Ramos (cell line): ENCODE results near the gene BIRC5.
"Not testable (repeated sequence)": the region's sequence is repeated elsewhere in the genome, so short reads cannot be mapped to it uniquely, and the experiment has no call there.

Experiments
- in situ Hi-C: fragments of 300-500 bp; cut with MboI; formaldehyde crosslinking; loops from one replicate; pipeline ENCODE4 v1.14.3; 2022; ENCODE audit warnings: low sequenced_read_pairs; ENCODE audit not compliant: unreplicated experiment

The BIRC5 gene

DNA sequence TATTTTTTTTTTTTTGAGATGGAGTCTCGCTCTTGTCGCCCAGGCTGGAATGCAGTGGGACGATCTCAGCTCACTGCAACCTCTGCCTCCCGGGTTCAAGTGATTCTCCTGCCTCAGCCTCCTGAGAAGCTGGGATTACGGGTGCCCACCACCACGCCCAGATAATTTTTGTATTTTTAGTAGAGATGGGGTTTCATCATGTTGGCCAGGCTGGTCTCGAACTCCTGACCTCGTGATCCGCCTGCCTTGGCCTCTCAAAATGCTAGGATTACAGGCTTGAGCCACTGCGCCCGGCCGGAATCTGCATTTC, 39.5 kb downstream of the BIRC5 start:
- in situ Hi-C loops, result not testable (repeated sequence)

DNA sequence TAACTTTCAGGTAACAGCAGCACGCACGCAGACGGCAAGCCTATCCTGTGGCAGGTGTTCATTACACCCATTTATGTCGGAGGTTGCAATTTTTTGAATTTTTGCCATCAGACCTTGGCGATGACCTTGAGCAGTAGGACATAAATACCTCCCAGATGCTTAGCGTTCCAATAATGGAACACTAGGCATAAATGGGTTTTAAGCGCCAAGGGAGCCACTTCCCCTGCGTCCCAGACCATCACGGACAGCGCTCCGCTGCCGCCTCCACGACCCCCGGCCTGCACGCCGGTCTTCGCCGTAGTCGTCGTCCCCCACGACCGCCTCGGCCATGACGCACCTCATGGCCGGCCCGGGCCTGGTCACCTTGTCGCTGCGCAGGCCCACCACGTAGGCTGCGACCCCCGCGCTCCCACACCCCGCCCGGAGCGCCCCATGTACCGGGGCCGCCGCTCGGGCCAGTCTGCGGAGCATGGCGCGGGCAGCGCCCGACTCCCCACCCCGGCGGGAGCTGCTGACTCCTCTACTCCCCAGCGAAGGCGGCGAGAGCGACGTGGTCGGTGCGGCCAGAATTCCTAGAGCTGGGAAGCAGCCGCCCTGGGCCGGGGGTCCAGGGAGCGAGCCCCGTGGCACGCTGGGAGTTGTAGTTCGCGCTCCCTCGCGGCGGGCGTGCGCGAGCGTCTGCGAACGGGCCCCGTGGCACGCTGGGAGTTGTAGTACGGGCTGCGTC, 40.1 kb downstream of the BIRC5 start:
- in situ Hi-C loops, result no loop called here

DNA sequence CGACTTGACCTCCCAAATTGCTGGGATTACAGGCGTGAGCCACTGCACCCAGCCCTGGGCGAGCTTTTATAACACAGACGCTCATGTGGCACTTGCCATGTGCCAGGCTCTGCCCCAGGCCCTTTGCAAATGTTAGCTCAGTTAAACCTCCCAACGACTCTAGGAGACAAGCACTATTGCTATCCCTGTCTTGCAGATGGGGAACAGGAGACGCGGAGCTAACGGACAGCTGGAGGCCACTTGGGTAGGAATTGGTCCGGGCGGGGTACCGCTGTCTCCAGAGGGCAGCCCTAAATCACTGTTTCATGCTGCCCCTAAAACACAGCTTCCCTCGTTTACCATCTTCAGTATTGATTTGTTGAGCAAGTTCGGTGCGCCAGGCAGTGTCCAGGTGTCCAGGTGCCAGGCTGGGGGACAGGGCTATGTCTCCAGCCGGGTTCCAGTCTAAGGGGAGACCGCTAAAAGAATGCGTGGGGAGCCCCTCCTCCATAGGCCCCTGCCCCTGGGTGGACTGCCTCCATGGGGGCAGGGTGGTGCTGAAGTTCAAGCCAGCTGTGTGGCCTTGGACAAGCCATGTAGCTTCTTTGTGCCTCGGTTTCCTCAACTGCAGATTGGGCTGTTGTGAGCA, 41.1 kb downstream of the BIRC5 start:
- in situ Hi-C loops, result no loop called here

DNA sequence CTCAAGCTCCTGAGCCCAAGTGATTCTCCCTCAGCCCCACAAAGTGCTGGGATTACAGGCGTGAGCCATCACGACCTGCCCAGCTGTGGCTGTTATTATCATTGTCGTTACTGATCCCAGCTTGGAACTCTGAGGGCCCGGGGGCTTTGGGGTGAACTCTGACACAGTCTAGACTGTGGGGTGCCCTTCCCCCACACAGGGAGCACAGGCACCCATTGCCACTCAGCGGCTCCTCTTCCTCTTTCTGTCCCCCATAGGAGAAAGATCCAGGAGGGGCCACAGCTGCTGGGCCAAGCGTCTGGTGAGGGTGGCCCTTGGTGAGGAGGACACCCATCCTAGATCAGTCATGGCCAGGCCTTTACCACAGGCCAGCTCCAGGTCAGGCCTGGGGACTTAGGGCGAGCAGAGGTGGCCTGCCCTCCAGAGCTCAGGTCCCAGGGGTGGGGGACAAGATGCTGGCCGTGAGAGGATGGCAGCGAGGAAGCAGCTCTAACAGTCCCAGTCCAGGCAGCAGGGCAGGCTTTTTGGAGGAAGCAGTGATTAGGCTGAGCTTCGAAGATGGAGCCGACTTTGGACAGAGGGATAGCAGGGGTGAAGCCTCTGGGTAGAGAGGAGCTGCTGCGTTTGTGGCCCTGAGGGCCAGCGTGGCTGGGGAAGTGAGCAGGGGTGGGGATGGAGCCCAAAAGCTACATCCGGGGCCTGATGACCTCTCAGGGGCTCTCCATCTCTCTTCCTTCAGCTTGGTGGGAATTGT, 42.1 kb downstream of the BIRC5 start:
- in situ Hi-C loops, result no loop called here

- in situ Hi-C loops, result no loop called here
These were observed 42.9 kb downstream of the BIRC5 start for GRCh38 chr17:78256707-78257591.

GRCh38 chr17:78257810-78258322, 43.8 kb downstream of the BIRC5 start:
- in situ Hi-C loops, result no loop called here

DNA sequence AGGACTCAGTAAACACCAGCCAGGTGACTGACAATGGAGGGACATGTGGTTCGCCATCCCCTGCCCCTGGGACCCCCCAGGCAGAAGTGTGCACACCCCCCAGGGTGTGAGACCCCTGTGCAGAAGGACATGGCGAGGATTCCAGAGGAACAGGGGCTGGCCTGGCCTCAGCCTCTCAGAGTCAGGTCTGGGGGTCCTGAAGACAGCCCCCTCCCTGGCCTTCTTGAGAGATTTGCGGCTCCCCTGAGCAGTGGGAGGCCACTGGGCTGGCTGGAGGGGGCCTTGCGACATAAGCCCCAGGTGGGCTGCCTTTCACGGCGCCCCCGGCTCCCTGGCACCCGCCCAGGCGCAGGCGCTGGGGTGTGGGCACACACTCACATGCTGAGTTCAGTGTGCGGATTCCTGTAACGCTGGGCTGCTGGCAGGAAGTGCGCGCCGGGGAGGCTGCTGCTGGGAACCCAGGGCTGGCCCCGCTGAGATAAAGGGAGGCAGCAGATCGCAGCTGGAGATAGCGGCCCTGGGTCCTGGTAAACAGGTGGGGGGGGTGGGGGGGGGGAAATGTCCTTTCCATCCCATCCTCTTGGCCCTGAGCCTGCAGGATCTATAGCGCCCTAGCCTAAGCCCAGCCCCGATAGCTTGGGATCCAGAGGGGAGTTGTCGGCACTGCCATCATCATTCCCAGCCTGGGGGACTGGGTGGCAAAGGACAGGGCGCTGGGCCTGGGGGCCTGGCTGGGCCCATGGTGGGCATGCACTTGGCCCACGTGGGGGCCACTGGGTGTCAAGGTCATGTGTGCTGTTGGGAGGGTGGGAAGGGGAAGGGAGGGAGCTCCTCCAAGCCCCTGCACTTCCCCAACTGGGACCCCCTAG, 44.5 kb downstream of the BIRC5 start:
- in situ Hi-C loops, result no loop called here

- in situ Hi-C loops, result no loop called here
These were observed 45.1 kb downstream of the BIRC5 start for GRCh38 chr17:78259192-78259554.

GRCh38 chr17:78263063-78263735, 49.1 kb downstream of the BIRC5 start:
- in situ Hi-C loops, result no loop called here

- in situ Hi-C loops, result no loop called here
These were observed 49.8 kb downstream of the BIRC5 start for GRCh38 chr17:78263736-78264340.

DNA sequence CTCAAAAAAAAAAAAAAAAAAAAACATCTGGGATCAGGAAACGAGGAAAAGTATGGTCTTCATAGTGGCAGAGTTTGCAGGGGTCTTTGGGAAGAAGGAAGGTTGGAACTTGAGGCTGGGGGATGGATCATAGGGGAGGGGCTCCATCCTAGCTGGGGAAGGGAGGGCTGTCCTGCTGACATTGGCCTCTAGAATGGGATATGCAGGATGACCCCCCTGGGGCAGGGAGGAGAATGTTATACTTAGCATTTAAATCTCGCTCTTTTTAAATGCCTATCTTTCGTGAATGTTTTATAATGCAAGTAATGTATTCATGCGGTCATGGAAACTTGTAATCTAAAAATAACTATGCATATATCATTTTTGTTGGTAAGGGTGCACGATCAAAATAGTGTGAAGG, 50.5 kb downstream of the BIRC5 start:
- in situ Hi-C loops, result no loop called here

GRCh38 chr17:78265121-78265520, 51.1 kb downstream of the BIRC5 start:
- in situ Hi-C loops, result no loop called here

GRCh38 chr17:78266231-78266631, 52.2 kb downstream of the BIRC5 start:
- in situ Hi-C loops, result no loop called here

DNA sequence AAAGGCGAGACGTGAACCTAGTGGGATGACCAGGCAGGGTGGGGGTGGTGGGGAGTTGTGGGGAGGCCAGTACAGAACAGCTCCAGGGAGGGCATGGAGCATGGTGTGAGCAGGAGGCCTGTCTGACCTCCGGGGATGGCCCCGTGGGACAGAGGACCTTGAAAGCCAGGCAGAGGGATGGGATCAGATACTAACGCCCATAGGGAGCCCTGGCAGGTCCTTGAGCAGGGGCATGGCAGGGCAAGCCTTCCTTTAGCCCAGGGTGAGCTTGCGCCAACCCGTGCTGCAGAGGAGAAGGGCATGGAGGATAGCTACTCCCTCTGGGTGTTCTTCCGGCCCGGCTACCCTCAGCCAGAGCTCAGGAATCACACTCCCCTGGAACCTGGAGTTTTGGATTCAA, 52.7 kb downstream of the BIRC5 start:
- in situ Hi-C loops, result no loop called here

GRCh38 chr17:78267253-78268073, 53.4 kb downstream of the BIRC5 start:
- in situ Hi-C loops, result no loop called here

DNA sequence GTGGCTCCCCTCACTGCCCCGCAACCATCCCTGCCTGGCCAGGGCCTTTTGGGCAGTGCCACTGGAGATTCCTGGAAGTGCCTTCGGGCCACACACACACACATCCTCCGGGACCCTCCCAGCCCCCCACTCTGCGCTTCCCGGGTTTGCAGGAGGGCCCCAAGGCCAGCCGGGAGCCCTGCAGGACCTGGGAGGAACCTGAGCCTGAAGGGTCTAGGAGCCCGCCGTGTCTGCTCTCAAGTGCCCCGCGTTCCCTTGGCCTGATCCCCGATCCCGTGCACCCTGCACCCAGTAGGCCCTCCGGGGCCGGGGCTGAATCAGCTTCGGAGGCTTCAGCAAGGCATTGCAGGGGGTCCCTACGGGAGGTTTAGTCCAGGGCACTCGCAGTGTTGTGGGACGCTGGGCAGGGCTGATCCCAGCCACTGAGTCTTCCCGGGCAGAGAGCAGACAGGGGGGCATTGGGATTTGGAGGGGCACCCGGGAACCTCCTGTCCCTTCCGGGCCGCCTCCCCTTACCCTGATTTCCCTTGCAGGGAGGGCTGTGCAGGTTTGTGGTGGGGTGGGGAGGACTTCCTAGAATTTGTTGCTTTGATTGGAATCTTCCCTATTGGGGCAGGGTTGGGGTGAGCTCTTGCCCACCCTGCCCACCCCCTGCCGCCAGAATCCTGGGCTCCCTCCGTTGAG, 54.3 kb downstream of the BIRC5 start:
- in situ Hi-C loops, result no loop called here
